Measurements from ENCODE around the gene TRIP12. TPM values are rescaled to one million over a fixed set of nuclear protein-coding genes. Genes with fewer than 3 reads are reported as not detected.

Gene TRIP12
- total and polyA plus RNA-seq, 2 donors (not counting 1 experiment from before 2014, with no cell fraction given) = 30.9 to 274 TPM

GRCh38 chr2:229825476-229825875 lies 96.3 kb downstream of the TRIP12 start:
- ChIA-PET POLR2A (no interaction called here), CTCF (no interaction called here)
- TF ChIP-seq CTCF (IDR thresholded peaks at IDR 0.05) (no peak), EZH2 (IDR thresholded peaks at IDR 0.05; ENCODE audit: borderline replicate concordance, insufficient read depth, low read depth, low read length, poor library complexity, severe bottlenecking) (no peak)
- H3K79me2 ChIP-seq (ENCODE audit: control insufficient read depth, insufficient read depth, low read length) = no peaks in the 10 kb centered on the region
- Mint-ChIP-seq H3K27me3 (no peaks in the 10 kb centered on the region), H3K9me3 (ENCODE audit: insufficient read depth) (peaks cover 2% of the 10 kb centered on the region), H3K4me3 (no peak overlapping the region), H3K4me1 (peaks cover 12% of the 10 kb centered on the region), H3K27ac (no peak overlapping the region)
- no peaks in the 10 kb centered on the region for H3K27me3 ChIP-seq (replicated peaks in 1 of 4; ENCODE audit: control extremely low read depth in 1 of 4, control insufficient read depth in 3 of 4, insufficient read depth in 4 of 4, low read length in 3 of 4)
- no peaks in the 10 kb centered on the region for H3K4me1 ChIP-seq (ENCODE audit: control insufficient read depth in 2 of 2, insufficient read depth in 2 of 2, low read length in 2 of 2)
- WGBS (ENCODE audit: insufficient coverage) = no CpG with 5 or more reads among the region's 1 CpG
- ATAC-seq (ENCODE audit: low read depth) (no peak), DNase-seq (no peak)
- H3K4me2 ChIP-seq (replicated peaks; ENCODE audit: low read depth, low read length, poor library complexity, severe bottlenecking) = no peak overlapping the region
- H3K27ac ChIP-seq (ENCODE audit: low read length in 2 of 2) = no peak overlapping the region
- no peak overlapping the region for H2AFZ ChIP-seq (ENCODE audit: insufficient read depth, low read depth, low read length, poor library complexity, severe bottlenecking)
- peaks cover 0 to 6% (median 4%) of the 10 kb centered on the region in 3 donors for H3K9me3 ChIP-seq (ENCODE audit: control extremely low read depth in 1 of 3, control insufficient read depth in 2 of 3, insufficient read depth in 1 of 3, low read length in 2 of 3)
- peaks cover 9 to 56% of the 10 kb centered on the region in 2 experiments for H3K36me3 ChIP-seq (replicated peaks in 1 of 2; ENCODE audit: control extremely low read depth in 1 of 2, control insufficient read depth in 1 of 2, extremely low read depth in 1 of 2, insufficient read depth in 2 of 2, low read length in 1 of 2)
- no peak overlapping the region for H3K9ac ChIP-seq (ENCODE audit: low read length)
- H4K20me1 ChIP-seq (ENCODE audit: control insufficient read depth, insufficient read depth, low read length, poor library complexity, severe bottlenecking) = no peaks in the 10 kb centered on the region
- no peak overlapping the region for H3K4me3 ChIP-seq (ENCODE audit: control extremely low read depth in 1 of 5, extremely low read depth in 1 of 5, insufficient read depth in 1 of 5, low read depth in 2 of 5, low read length in 4 of 5)
- intact Hi-C loops (cut with micrococcal nuclease) = no loop called here

DNA sequence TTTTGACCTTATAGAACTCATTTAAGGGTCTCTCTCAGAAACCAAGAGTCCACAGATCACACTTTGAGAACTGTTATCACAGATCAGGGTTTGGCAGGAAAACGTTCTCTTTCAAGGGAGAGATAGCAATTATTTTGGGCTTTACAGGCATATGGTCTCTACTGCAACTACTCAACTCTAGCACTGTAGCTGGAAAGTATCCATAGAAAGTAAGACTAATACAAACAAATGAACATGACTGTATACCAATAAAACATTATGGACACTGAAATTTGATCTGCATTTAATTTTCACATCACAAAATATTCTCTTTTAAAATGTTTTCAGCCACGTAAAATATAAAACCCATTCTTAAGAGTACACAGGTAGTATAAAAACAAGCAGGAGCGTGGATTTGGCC lies 100.5 kb downstream of the TRIP12 start:
- TF ChIP-seq CTCF (IDR thresholded peaks at IDR 0.05) (no peak), EZH2 (IDR thresholded peaks at IDR 0.05; ENCODE audit: borderline replicate concordance, insufficient read depth, low read depth, low read length, poor library complexity, severe bottlenecking) (no peak)
- H2AFZ ChIP-seq (ENCODE audit: insufficient read depth, low read depth, low read length, poor library complexity, severe bottlenecking) = no peak overlapping the region
- ATAC-seq (ENCODE audit: low read depth) (no peak), DNase-seq (no peak)
- no peak overlapping the region for H3K4me2 ChIP-seq (replicated peaks; ENCODE audit: low read depth, low read length, poor library complexity, severe bottlenecking)
- no peak overlapping the region for H3K27ac Mint-ChIP-seq
- 100% methylated on average over 1 of the region's 3 CpGs for WGBS (ENCODE audit: insufficient coverage)
- H3K9me3 Mint-ChIP-seq (ENCODE audit: insufficient read depth) = no peaks in the 10 kb centered on the region
- no peaks in the 10 kb centered on the region for H3K27me3 Mint-ChIP-seq
- CTCF ChIA-PET = interaction anchor here (1.6 kb wide), 1 partner anchor 20 kb away, joined by 7 read pairs; no protein-coding TSS in a partner anchor
- peaks cover 4 to 41% of the 10 kb centered on the region in 2 experiments for H3K36me3 ChIP-seq (replicated peaks in 1 of 2; ENCODE audit: control extremely low read depth in 1 of 2, control insufficient read depth in 1 of 2, extremely low read depth in 1 of 2, insufficient read depth in 2 of 2, low read length in 1 of 2)
- H3K4me1 Mint-ChIP-seq = peaks cover 18% of the 10 kb centered on the region
- no peaks in the 10 kb centered on the region for H4K20me1 ChIP-seq (ENCODE audit: control insufficient read depth, insufficient read depth, low read length, poor library complexity, severe bottlenecking)
- no peak overlapping the region for H3K4me3 Mint-ChIP-seq
- POLR2A ChIA-PET = no interaction called here
- no peak overlapping the region for H3K27ac ChIP-seq (ENCODE audit: low read length in 2 of 2)
- peaks cover 0 to 6% (median 4%) of the 10 kb centered on the region in 3 donors for H3K9me3 ChIP-seq (ENCODE audit: control extremely low read depth in 1 of 3, control insufficient read depth in 2 of 3, insufficient read depth in 1 of 3, low read length in 2 of 3)
- no peak overlapping the region for H3K4me3 ChIP-seq (ENCODE audit: control extremely low read depth in 1 of 5, extremely low read depth in 1 of 5, insufficient read depth in 1 of 5, low read depth in 2 of 5, low read length in 4 of 5)
- intact Hi-C loops (cut with micrococcal nuclease) = no loop called here
- H3K27me3 ChIP-seq (replicated peaks in 1 of 4; ENCODE audit: control extremely low read depth in 1 of 4, control insufficient read depth in 3 of 4, insufficient read depth in 4 of 4, low read length in 3 of 4) = no peaks in the 10 kb centered on the region
- no peaks in the 10 kb centered on the region for H3K79me2 ChIP-seq (ENCODE audit: control insufficient read depth, insufficient read depth, low read length)
- H3K9ac ChIP-seq (ENCODE audit: low read length) = no peak overlapping the region
- no peaks in the 10 kb centered on the region for H3K4me1 ChIP-seq (ENCODE audit: control insufficient read depth in 2 of 2, insufficient read depth in 2 of 2, low read length in 2 of 2)
